ENCODE measurements around the gene GINS1. TPM values are rescaled to one million over a fixed set of nuclear protein-coding genes. Genes with fewer than 3 reads are reported as not detected.

The GINS1 gene
- total and polyA plus RNA-seq, 2 donors (not counting 3 experiments of a cell fraction or from before 2014, with no cell fraction given), result 8.2 to 26.3 TPM

GRCh38 chr20:25382704-25383370 lies 24.6 kb upstream of the GINS1 start:
- CTCF ChIA-PET, result no interaction called here
- no peaks in the 10 kb centered on the region for H3K36me3 ChIP-seq (ENCODE audit: control insufficient read depth in 2 of 2, extremely low read depth in 1 of 2, insufficient read depth in 2 of 2, low read length in 2 of 2)
- H3K79me2 ChIP-seq (ENCODE audit: control insufficient read depth, insufficient read depth, low read length), result peaks cover 32% of the 10 kb centered on the region
- no peak overlapping the region for H3K27ac ChIP-seq (ENCODE audit: insufficient read depth, low read depth, low read length)
- intact Hi-C loops (cut with micrococcal nuclease), result no loop called here
- H3K4me1 ChIP-seq (ENCODE audit: control insufficient read depth, extremely low read depth, insufficient read depth, low read length), result no peaks in the 10 kb centered on the region
- H4K20me1 ChIP-seq (replicated peaks; ENCODE audit: control insufficient read depth, extremely low read depth, insufficient read depth, low read length), result no peaks in the 10 kb centered on the region
- no TSS peak for BruUV-seq (replicated peaks)
- H3K9me1 ChIP-seq (replicated peaks; ENCODE audit: control insufficient read depth, extremely low read depth, insufficient read depth, low read length), result no peaks in the 10 kb centered on the region
- H3K27me3 ChIP-seq (ENCODE audit: control insufficient read depth in 2 of 2, insufficient read depth in 2 of 2, low read length in 2 of 2), result no peaks in the 10 kb centered on the region
- no peaks in the 10 kb centered on the region for H3K9me3 ChIP-seq (replicated peaks; ENCODE audit: control insufficient read depth, insufficient read depth, low read length)
- no peak overlapping the region for H3K4me3 ChIP-seq (replicated peaks in 1 of 3; ENCODE audit: insufficient read depth in 1 of 3, low read depth in 1 of 3, low read length in 3 of 3)
- no peak overlapping the region for H2AFZ ChIP-seq (ENCODE audit: low read depth, low read length)
- POLR2A ChIA-PET, result no interaction called here
- TF ChIP-seq POLR2AphosphoS5 (IDR thresholded peaks at IDR 0.05; ENCODE audit: insufficient read depth, low read depth, low read length) (no peak), JUN (IDR thresholded peaks at IDR 0.05; ENCODE audit: borderline replicate concordance, insufficient read depth, insufficient read length, low read depth) (no peak), POLR2A (IDR thresholded peaks at IDR 0.05; ENCODE audit: low read depth, low read length) (no peak), MAX (IDR thresholded peaks at IDR 0.05; ENCODE audit: insufficient read depth, insufficient read length) (no peak), CTCF (IDR thresholded peaks at IDR 0.05; ENCODE audit: extremely low read depth in 1 of 2, insufficient read depth in 1 of 2, low read depth in 1 of 2, low read length in 2 of 2) (no peak)
- DNase-seq (ENCODE audit: low read depth, low spot score) (no peak), FAIRE-seq (no peak)
- H3K9ac ChIP-seq (replicated peaks; ENCODE audit: extremely low read depth, insufficient read depth, low read length), result no peak overlapping the region
- dilution Hi-C loops (cut with MboI; ENCODE audit: extremely low pct_ligation_motif_present, low sequenced_read_pairs), result no loop called here
- H3K4me2 ChIP-seq (ENCODE audit: insufficient read depth, low read length), result no peak overlapping the region

Data from endothelial cell of umbilical vein (primary cell).